K562 (cell line): Measurements from ENCODE around the gene PDCD6IP. TPM values are rescaled to one million over a fixed set of nuclear protein-coding genes. Genes with fewer than 3 reads are reported as not detected.

ENCODE experiments used
- ATAC-seq: fragments of 200-7000 bp; cut with Tn5 transposase; 3 replicates; pipeline ENCODE4 v1.9.1; 2020; ENCODE audit warnings: moderate library complexity
- BruUV-seq: library from RNA; stranded (reverse); fragments of 400-500 nt; replicated peaks from 2 replicates; lab custom pipeline; 2021; lab: Mats Ljungman, UMichigan
- CTCF ChIA-PET: fragments of 300-600 bp; formaldehyde crosslinking; extraction: SDS; loops from one replicate; lab custom pipeline; 2021; ENCODE audit warnings: low intra/inter-chr PET ratio; lab: Yijun Ruan, JAX
- POLR2A ChIA-PET: fragments of 300-600, 350-650 bp; sonication (Branson Sonifier 250); formaldehyde crosslinking; extraction: SDS; loops from one replicate; lab custom pipeline; 2021; ENCODE audit warnings: antibody characterized with exemption, inconsistent platforms; lab: Yijun Ruan, JAX
- DNase-seq, 4 experiments: peaks; one replicate each; pipeline versions ENCODE4 v3.0.0 to v3.0.0-alpha.2; 2011 to 2018; ENCODE audit warnings: low spot score in 3 of 4, mixed read lengths in 3 of 4; ENCODE audit errors: extremely low read depth in 1 of 4
- FAIRE-seq: peaks from 2 replicates; lab custom pipeline; 2011; peaks lifted over from hg19 to GRCh38; lab: Jason Lieb, UNC
- H2AFZ ChIP-seq: 2 replicates; pipeline ENCODE4 v1.6.0; 2011; ENCODE audit warnings: low read depth, low read length, control low read depth, inconsistent platforms
- H3K27ac ChIP-seq: fragments of 200-600 bp; 3 replicates; pipeline ENCODE4 v1.8.0; 2011; ENCODE audit warnings: low read depth, mild to moderate bottlenecking, control low read depth, inconsistent platforms, low read length, moderate library complexity, mixed read lengths; ENCODE audit errors: extremely low read depth
- H3K27me3 ChIP-seq, 2 experiments: fragments of 300-600 bp in 1 of 2; 2 replicates in 1 of 2; 3 replicates in 1 of 2; pipeline versions ENCODE4 v1.6.0 to v1.8.0; 2011; ENCODE audit warnings: inconsistent platforms in 2 of 2, low read length in 2 of 2, mild to moderate bottlenecking in 1 of 2, mixed read lengths in 1 of 2, moderate library complexity in 1 of 2; ENCODE audit not compliant: control insufficient read depth in 2 of 2, insufficient read depth in 2 of 2
- H3K36me3 ChIP-seq: fragments of 300-600 bp; 3 replicates; pipeline ENCODE4 v1.8.0; 2011; ENCODE audit warnings: mild to moderate bottlenecking, low read length, inconsistent platforms; ENCODE audit not compliant: control insufficient read depth, insufficient read depth
- H3K4me1 ChIP-seq, 2 experiments: fragments of 200-600 bp in 1 of 2; replicated peaks in 1 of 2; 2 replicates in 1 of 2; 3 replicates in 1 of 2; pipeline versions ENCODE4 v1.5.1 to v1.8.0; 2011; ENCODE audit warnings: inconsistent platforms in 2 of 2, low read length in 2 of 2, mild to moderate bottlenecking in 1 of 2, mixed read lengths in 1 of 2, moderate library complexity in 1 of 2; ENCODE audit not compliant: control insufficient read depth in 2 of 2, insufficient read depth in 2 of 2
- H3K4me2 ChIP-seq: 2 replicates; pipeline ENCODE4 v1.6.1; 2011; ENCODE audit warnings: low read length, control low read depth, inconsistent platforms, mixed read lengths; ENCODE audit not compliant: insufficient read depth
- H3K4me3 ChIP-seq: fragments of 200-600 bp; sonication (generic), shearing (Covaris generic); 2 replicates; pipeline ENCODE4 v1.5.1; 2016; ENCODE audit warnings: control low read depth, inconsistent platforms
- H3K79me2 ChIP-seq: fragments of 200-600 bp; 3 replicates; pipeline ENCODE4 v1.8.0; 2011; ENCODE audit warnings: low read length, inconsistent platforms; ENCODE audit not compliant: control insufficient read depth, insufficient read depth
- H3K9ac ChIP-seq, 2 experiments: 2 replicates each; pipeline versions ENCODE4 v1.6.0 to v1.6.1; 2011; ENCODE audit warnings: low read depth in 2 of 2, low read length in 2 of 2, control low read depth in 1 of 2, inconsistent platforms in 1 of 2, mild to moderate bottlenecking in 1 of 2, mixed read lengths in 1 of 2; ENCODE audit not compliant: insufficient read depth in 1 of 2
- H3K9me1 ChIP-seq: one replicate; pipeline ENCODE4 v1.6.0; 2011; ENCODE audit warnings: inconsistent platforms, mild to moderate bottlenecking, low read length, moderate library complexity; ENCODE audit not compliant: control insufficient read depth, insufficient read depth
- H3K9me3 ChIP-seq: replicated peaks from 2 replicates; pipeline ENCODE4 v1.5.1; 2011; ENCODE audit warnings: low read depth, low read length, inconsistent platforms; ENCODE audit not compliant: control insufficient read depth, insufficient read depth
- H4K20me1 ChIP-seq: replicated peaks from 2 replicates; pipeline ENCODE4 v1.6.1; 2011; ENCODE audit warnings: low read length, inconsistent platforms, mixed read lengths; ENCODE audit not compliant: control insufficient read depth, insufficient read depth
- ARID1B ChIP-seq: fragments of 450-650 bp; IDR thresholded peaks from 2 replicates; pipeline ENCODE4 v1.6.1; 2016; ENCODE audit warnings: antibody characterized with exemption, mild to moderate bottlenecking, inconsistent platforms
- DMBX1 ChIP-seq: fragments of 250-450 bp; sonication (Bioruptor Pico); IDR thresholded peaks from 2 replicates; pipeline ENCODE4 v1.8.0; 2022; ENCODE audit warnings: inconsistent platforms, mild to moderate bottlenecking, moderate library complexity, borderline replicate concordance
- ERF ChIP-seq: fragments of 450-650 bp; formaldehyde crosslinking; IDR thresholded peaks from 2 replicates; pipeline ENCODE4 v1.4.0; 2020; ENCODE audit warnings: mild to moderate bottlenecking, mixed read lengths
- KAT8 ChIP-seq: fragments of 450-650 bp; IDR thresholded peaks from 2 replicates; pipeline ENCODE4 v1.6.1; 2016; ENCODE audit warnings: low read depth, mild to moderate bottlenecking
- MECOM ChIP-seq: fragments of 250-450 bp; sonication (Bioruptor Pico); IDR thresholded peaks from 2 replicates; pipeline ENCODE4 v1.8.0; 2022; ENCODE audit warnings: inconsistent platforms
- MYC ChIP-seq, 2 experiments: fragments of 250-450 bp in 1 of 2; sonication (Bioruptor Pico) in 1 of 2; IDR thresholded peaks; 2 replicates each; pipeline versions ENCODE4 v1.5.1 to v1.6.1; 2012 to 2021; ENCODE audit warnings: low read depth in 2 of 2, borderline replicate concordance in 1 of 2, improper control_type of control experiment in 1 of 2, low read length in 1 of 2, mild to moderate bottlenecking in 1 of 2, moderate library complexity in 1 of 2
- NR4A1 ChIP-seq, 2 experiments: fragments of 250-450 bp in 1 of 2; fragments of 450-650 bp in 1 of 2; sonication (Bioruptor Pico) in 1 of 2; IDR thresholded peaks; 2 replicates each; pipeline versions ENCODE4 v1.4.0 to v1.6.1; 2016 to 2020; ENCODE audit warnings: mild to moderate bottlenecking in 2 of 2, missing compliant biosample characterization in 1 of 2, missing genetic modification characterization in 1 of 2, moderate library complexity in 1 of 2
- SMAD4 ChIP-seq: fragments of 250-450 bp; sonication (Bioruptor Pico); conservative IDR thresholded peaks from 2 replicates; pipeline ENCODE4 v1.8.0; 2021; ENCODE audit warnings: inconsistent platforms, mild to moderate bottlenecking, moderate library complexity
- ZKSCAN1 ChIP-seq: fragments of 150-350 bp; IDR thresholded peaks from 2 replicates; pipeline ENCODE4 v1.6.1; 2016; ENCODE audit warnings: low read depth, low read length
- ZNF316 ChIP-seq: fragments of 450-650 bp; IDR thresholded peaks from 2 replicates; pipeline ENCODE4 v1.6.1; 2016
- ZNF354B ChIP-seq: fragments of 250-450 bp; sonication (Bioruptor Pico); IDR thresholded peaks from 2 replicates; pipeline ENCODE4 v1.4.0; 2020
- ZNF830 ChIP-seq: fragments of 250-450 bp; sonication (Bioruptor Pico); IDR thresholded peaks from 2 replicates; pipeline ENCODE4 v1.5.0; 2021; ENCODE audit warnings: mild to moderate bottlenecking
- WGBS: fragments of 100-300 bp; shearing (Covaris generic); methylation state at CpG from one replicate; pipeline ENCODE4 v1.1.6; 2016; ENCODE audit warnings: low coverage, mixed read lengths; ENCODE audit not compliant: insufficient coverage; ENCODE audit errors: missing lambda C conversion rate; 5-methylcytosine and 5-hydroxymethylcytosine counted together
- in situ Hi-C: fragments of 300-500 bp; cut with MboI; formaldehyde crosslinking; loops from 4 replicates; pipeline ENCODE4 v1.15.0; 2018; ENCODE audit warnings: inconsistent platforms, mixed read lengths
- intact Hi-C: fragments of 100-400 bp; cut with micrococcal nuclease; formaldehyde crosslinking; loops from 2 replicates; pipeline ENCODE4 v1.14.2; 2022
- polyA plus RNA-seq, 8 experiments: library from polyadenylated mRNA; depleted of rRNA in 4 of 8; stranded (reverse) in 5 of 8; unstranded in 3 of 8; fragments of >200 nt; fragmentation: Nextera tagmentation in 2 of 8; fragmentation: Illumina TruSeq in 1 of 8; extraction: Ambion mirVana in 2 of 8; extraction: Trizol in 1 of 8; gene quantifications; 2 replicates each; pipeline versions ENCODE4 v1.2.1 to v1.2.3, GENCODE V29; 2011 to 2014; ENCODE audit warnings: inconsistent platforms in 1 of 8, missing spikeins in 1 of 8
- total RNA-seq, 7 experiments: library from RNA; depleted of rRNA in 6 of 7; stranded (reverse); fragments of >200 nt in 6 of 7; fragmentation: Illumina TruSeq in 2 of 7; extraction: Trizol in 2 of 7; gene quantifications; 2 replicates each; pipeline versions ENCODE4 v1.2.1 to v1.2.3, GENCODE V29; 2011 to 2021; ENCODE audit warnings: low replicate concordance in 1 of 7

The PDCD6IP gene
- total and polyA plus RNA-seq, 9 of the 15 experiments (the other 6 are each of a cell fraction or from before 2014, with no cell fraction given) = 40.2 to 302 (median 122) TPM

- TF ChIP-seq ERF (CRISPR knock-in tag) (no peak), KAT8 (no peak), ZNF830 (no peak)
- TF ChIP-seq, all 486 proteins: peak for 0
Measured at GRCh38 chr3:33886015-33886414, 87.6 kb downstream of the PDCD6IP start (continued).

- Histone ChIP-seq H3K79me2 (no peaks in the 10 kb centered on the region), H3K4me1 (peaks cover 0 to 30% of the 10 kb centered on the region in 2 experiments; a peak in 2 of 5 replicates), H3K27me3 (no peaks in the 10 kb centered on the region), H3K9me1 (no peaks in the 10 kb centered on the region), H3K9ac (no peak overlapping the region), H3K9me3 (no peaks in the 10 kb centered on the region), H3K27ac (no peak overlapping the region), H3K36me3 (no peaks in the 10 kb centered on the region), H3K4me3 (no peak overlapping the region), H3K4me2 (no peak overlapping the region), H2AFZ (peak overlapping the region; percentile 71), H4K20me1 (no peaks in the 10 kb centered on the region)
- in situ Hi-C loops (loop anchor here (25.0 kb wide), 1 partner anchor 375 kb away; no protein-coding TSS in a partner anchor), intact Hi-C loops (no loop called here)
- ATAC-seq (no peak), DNase-seq (peak in 1 of 4 experiments; percentile 36), FAIRE-seq (no peak)
- TF ChIP-seq ZNF316 (no peak), ARID1B (0 out of 2 replicates have a peak, but pooled peaks have one; percentile 7), MYC (IDR thresholded peaks at IDR 0.05; ENCODE audit: low read depth, low read length) (no peak), MYC (CRISPR knock-in tag; IDR thresholded peaks at IDR 0.05; ENCODE audit: borderline replicate concordance, low read depth) (no peak), SMAD4 (peak; percentile 31; the same call in 1 of the 2 replicates), NR4A1 (CRISPR knock-in tag; IDR thresholded peaks at IDR 0.05) (no peak), NR4A1 (tag; IDR thresholded peaks at IDR 0.05) (peak; percentile 74), DMBX1 (CRISPR knock-in tag) (peak; percentile 57; the same call in 1 of the 2 replicates), ZNF354B (CRISPR knock-in tag) (no peak), ZKSCAN1 (peak; percentile 79; the same call in 1 of the 2 replicates), MECOM (CRISPR knock-in tag) (0 out of 2 replicates have a peak, but pooled peaks have one; percentile 15)
- CTCF ChIA-PET = no interaction called here
- WGBS = 11% methylated on average over 1 of the region's 1 CpG
- no TSS peak for BruUV-seq
- POLR2A ChIA-PET = interaction anchor here (0.6 to 1.2 kb wide), 3 partner anchors 9 to 106 kb away, joined by 3 to 6 read pairs (median 4); no protein-coding TSS in a partner anchor
Measured at GRCh38 chr3:33887478-33887877, 89.0 kb downstream of the PDCD6IP start.
